GOT3 (cell line): Measurements from ENCODE around the gene ZNF273.
A peak's percentile ranks its signal among the peaks of the same experiment; 100 is the strongest.
"Not testable (repeated sequence)": the region's sequence is repeated elsewhere in the genome, so short reads cannot be mapped to it uniquely, and the experiment has no call there.

ENCODE experiments used
- DNase-seq: peaks from one replicate; lab custom pipeline; 2025; ENCODE audit warnings: mixed read lengths; lab: John Stamatoyannopoulos, UW

Gene ZNF273

GRCh38 chr7:64902806-64903721, at the start of gene ZNF273:
ZNF273 (plus strand) TSS chr7:64903273; CDS start chr7:64903318, 45 bp downstream.
- DNase-seq, result peak; percentile 62

GRCh38 chr7:64853679-64854078, 49.4 kb upstream of the ZNF273 start:
- no peak for DNase-seq

- DNase-seq, result no peak
These were observed 48.1 kb upstream of the ZNF273 start for GRCh38 chr7:64854969-64855368.

- no peak for DNase-seq
These were observed 40.1 kb upstream of the ZNF273 start for GRCh38 chr7:64863021-64863420.

GRCh38 chr7:64863530-64863929, 39.5 kb upstream of the ZNF273 start:
- DNase-seq, result not testable (repeated sequence)

- no peak for DNase-seq
These were observed 39.1 kb upstream of the ZNF273 start for GRCh38 chr7:64863969-64864368.

- no peak for DNase-seq
These were observed 35.1 kb upstream of the ZNF273 start for GRCh38 chr7:64867863-64868440.

GRCh38 chr7:64868499-64868898, 34.6 kb upstream of the ZNF273 start:
- DNase-seq, result no peak

GRCh38 chr7:64869121-64869725, 33.9 kb upstream of the ZNF273 start:
- no peak for DNase-seq

- no peak for DNase-seq
These were observed 33.0 kb upstream of the ZNF273 start for GRCh38 chr7:64869912-64870562.

GRCh38 chr7:64870656-64871055, 32.4 kb upstream of the ZNF273 start:
- no peak for DNase-seq

- no peak for DNase-seq
These were observed 31.3 kb upstream of the ZNF273 start for GRCh38 chr7:64871761-64872160.

- DNase-seq, result no peak
These were observed 30.5 kb upstream of the ZNF273 start for GRCh38 chr7:64872351-64873154.

- no peak for DNase-seq
These were observed 29.9 kb upstream of the ZNF273 start for GRCh38 chr7:64873155-64873500.

- DNase-seq, result no peak
These were observed 29.6 kb upstream of the ZNF273 start for GRCh38 chr7:64873517-64873916.

- DNase-seq, result no peak
These were observed 29.0 kb upstream of the ZNF273 start for GRCh38 chr7:64874114-64874513.

- no peak for DNase-seq
These were observed 28.4 kb upstream of the ZNF273 start for GRCh38 chr7:64874562-64875250.

GRCh38 chr7:64875258-64875657, 27.8 kb upstream of the ZNF273 start:
- no peak for DNase-seq

- no peak for DNase-seq
These were observed 27.2 kb upstream of the ZNF273 start for GRCh38 chr7:64875658-64876406.
